CD14-positive monocyte (primary cell): ENCODE measurements around the gene IKZF3. TPM values are rescaled to one million over a fixed set of nuclear protein-coding genes. Genes with fewer than 3 reads are reported as not detected.

Experiments used
- DNase-seq, 3 donors: peaks; one replicate each; pipeline ENCODE4 v3.0.0-alpha.2; 2011 to 2022
- H2AFZ ChIP-seq: 2 replicates; pipeline ENCODE4 v1.6.0; 2012; ENCODE audit warnings: mild to moderate bottlenecking, low read depth, low read length, inconsistent platforms; ENCODE audit not compliant: insufficient read depth, poor library complexity, severe bottlenecking
- H3K27ac ChIP-seq, 2 donors: 1 replicate in 1 of 2; 2 replicates in 1 of 2; pipeline ENCODE4 v1.5.1; 2012 to 2013; ENCODE audit warnings: low read length in 2 of 2, control low read depth in 1 of 2, inconsistent platforms in 1 of 2, low read depth in 1 of 2, mild to moderate bottlenecking in 1 of 2
- H3K27me3 ChIP-seq, 2 donors: one replicate each; pipeline versions ENCODE4 v1.6.0 to v1.6.1; 2011 to 2013; ENCODE audit warnings: low read length in 2 of 2; ENCODE audit not compliant: control insufficient read depth in 2 of 2, insufficient read depth in 2 of 2
- H3K36me3 ChIP-seq, 2 donors: replicated peaks in 1 of 2; 1 replicate in 1 of 2; 2 replicates in 1 of 2; pipeline versions ENCODE4 v1.5.1 to v1.6.1; 2012 to 2013; ENCODE audit warnings: low read length in 2 of 2, control low read depth in 1 of 2, inconsistent platforms in 1 of 2, mild to moderate bottlenecking in 1 of 2; ENCODE audit not compliant: insufficient read depth in 2 of 2, control insufficient read depth in 1 of 2
- H3K4me1 ChIP-seq, 2 donors: 1 replicate in 1 of 2; 2 replicates in 1 of 2; pipeline versions ENCODE4 v1.5.1 to v1.6.1; 2012 to 2013; ENCODE audit warnings: low read length in 2 of 2, control low read depth in 1 of 2, inconsistent platforms in 1 of 2, mild to moderate bottlenecking in 1 of 2, moderate library complexity in 1 of 2; ENCODE audit not compliant: insufficient read depth in 2 of 2, control insufficient read depth in 1 of 2
- H3K4me2 ChIP-seq: replicated peaks from 2 replicates; pipeline ENCODE3; 2012; ENCODE audit warnings: low read length, moderate library complexity, mild to moderate bottlenecking; ENCODE audit not compliant: poor library complexity, severe bottlenecking; ENCODE audit errors: extremely low read depth
- H3K4me3 ChIP-seq, 3 experiments: fragments of 200-600 bp in 1 of 3; sonication (generic) in 1 of 3; replicated peaks in 1 of 3; 1 replicate in 2 of 3; 2 replicates in 1 of 3; pipeline ENCODE4 v1.5.1; 2011 to 2013; ENCODE audit warnings: low read length in 3 of 3, mild to moderate bottlenecking in 3 of 3, control low read depth in 2 of 3, low read depth in 2 of 3, inconsistent platforms in 1 of 3, moderate library complexity in 1 of 3
- H3K79me2 ChIP-seq: 2 replicates; pipeline ENCODE4 v1.6.0; 2012; ENCODE audit warnings: mild to moderate bottlenecking, control low read depth, inconsistent platforms, low read length, moderate library complexity; ENCODE audit not compliant: insufficient read depth
- H3K9ac ChIP-seq: 2 replicates; pipeline ENCODE4 v1.6.0; 2017; ENCODE audit warnings: low read length, mild to moderate bottlenecking; ENCODE audit not compliant: insufficient read depth, poor library complexity, severe bottlenecking
- H3K9me3 ChIP-seq, 2 donors: replicated peaks in 1 of 2; 1 replicate in 1 of 2; 2 replicates in 1 of 2; pipeline versions ENCODE4 v1.5.1 to v1.6.1; 2012 to 2013; ENCODE audit warnings: low read length in 2 of 2, control low read depth in 1 of 2; ENCODE audit not compliant: control insufficient read depth in 1 of 2, insufficient read depth in 1 of 2
- H4K20me1 ChIP-seq: 2 replicates; pipeline ENCODE4 v1.6.0; 2012; ENCODE audit warnings: mild to moderate bottlenecking, low read length, control low read depth, moderate library complexity; ENCODE audit not compliant: insufficient read depth
- H3K27ac Mint-ChIP-seq, 7 donors: one replicate each; pipeline ENCODE4 v1.8.0; 2020; ENCODE audit warnings: mild to moderate bottlenecking in 7 of 7, mixed read lengths in 7 of 7, moderate library complexity in 6 of 7, inconsistent platforms in 2 of 7
- H3K27me3 Mint-ChIP-seq, 3 donors: one replicate each; pipeline ENCODE4 v1.8.0; 2021 to 2022; ENCODE audit warnings: low read depth in 3 of 3, mild to moderate bottlenecking in 3 of 3, mixed read lengths in 3 of 3, moderate library complexity in 3 of 3, inconsistent platforms in 1 of 3
- H3K36me3 Mint-ChIP-seq, 2 donors: one replicate each; pipeline ENCODE4 v1.8.0; 2020; ENCODE audit warnings: mixed read lengths in 2 of 2, inconsistent platforms in 1 of 2, mild to moderate bottlenecking in 1 of 2
- H3K4me1 Mint-ChIP-seq: one replicate; pipeline ENCODE4 v1.8.0; 2020; ENCODE audit warnings: mild to moderate bottlenecking, mixed read lengths
- H3K4me3 Mint-ChIP-seq, 2 donors: one replicate each; pipeline ENCODE4 v1.8.0; 2020; ENCODE audit warnings: mild to moderate bottlenecking in 2 of 2, mixed read lengths in 2 of 2, moderate library complexity in 1 of 2
- H3K9me3 Mint-ChIP-seq, 7 donors: one replicate each; pipeline ENCODE4 v1.8.0; 2020 to 2022; ENCODE audit warnings: mixed read lengths in 7 of 7, mild to moderate bottlenecking in 6 of 7, moderate library complexity in 6 of 7, inconsistent platforms in 2 of 7
- CTCF ChIP-seq: fragments of 200-600 bp; IDR thresholded peaks from one replicate; pipeline ENCODE4 v1.8.0; 2022; ENCODE audit warnings: antibody characterized with exemption, mild to moderate bottlenecking
- WGBS: methylation state at CpG from one replicate; pipeline ENCODE4 v1.1.5; 2013; ENCODE audit warnings: missing lambda C conversion rate; ENCODE audit not compliant: insufficient coverage; 5-methylcytosine and 5-hydroxymethylcytosine counted together
- intact Hi-C, 2 donors: fragments of 100-400 bp; cut with micrococcal nuclease; formaldehyde crosslinking; loops; one replicate each; pipeline versions ENCODE4 v1.15.0 to v1.15.1; 2023
- polyA plus RNA-seq, 3 donors: library from polyadenylated mRNA; depleted of rRNA in 1 of 3; unstranded in 2 of 3; stranded (reverse) in 1 of 3; fragments of 300-500 nt in 2 of 3; fragments of >200 nt in 1 of 3; fragmentation: Illumina TruSeq in 2 of 3; gene quantifications; 1 replicate in 2 of 3; 2 replicates in 1 of 3; pipeline ENCODE4 v1.2.3, GENCODE V29; 2012 to 2021

Gene IKZF3
- polyA plus RNA-seq, 3 donors: 0.05 to 0.15 (median 0.05) TPM

- Histone ChIP-seq H3K27ac (no peak overlapping the region), H3K27me3 (peaks cover 33 to 57% of the 10 kb centered on the region in 2 donors), H3K4me1 (peaks cover 13 to 23% of the 10 kb centered on the region in 2 donors), H3K4me2 (no peak overlapping the region), H3K4me3 (no peak overlapping the region), H4K20me1 (no peaks in the 10 kb centered on the region), H3K9ac (no peak overlapping the region), H3K9me3 (no peaks in the 10 kb centered on the region), H2AFZ (no peak overlapping the region), H3K36me3 (no peaks in the 10 kb centered on the region), H3K79me2 (no peaks in the 10 kb centered on the region)
- DNase-seq: no peak
- Mint-ChIP-seq H3K4me3 (peak overlapping the region in 1 of 2 donors; percentile 70), H3K27ac (no peak overlapping the region), H3K9me3 (peaks cover 0 to 3% (median 0%) of the 10 kb centered on the region in 7 donors), H3K36me3 (no peaks in the 10 kb centered on the region), H3K27me3 (peaks cover 26 to 57% (median 26%) of the 10 kb centered on the region in 3 donors), H3K4me1 (peaks cover 32% of the 10 kb centered on the region)
- intact Hi-C loops: no loop called here
- TF ChIP-seq CTCF: no peak
- no CpG with 5 or more reads among the region's 2 CpGs for WGBS
Measured at GRCh38 chr17:39781861-39782213, 82.3 kb downstream of the IKZF3 start.

GRCh38 chr17:39781031-39781860, 82.9 kb downstream of the IKZF3 start:
- H3K27ac Mint-ChIP-seq: peak overlapping the region in 1 of 7 donors; percentile 57
- peaks cover 29 to 60% (median 30%) of the 10 kb centered on the region in 3 donors for H3K27me3 Mint-ChIP-seq
- no peaks in the 10 kb centered on the region for H3K36me3 Mint-ChIP-seq
- Histone ChIP-seq H3K27ac (no peak overlapping the region), H3K9me3 (no peaks in the 10 kb centered on the region), H4K20me1 (no peaks in the 10 kb centered on the region), H3K4me1 (peaks cover 13 to 23% of the 10 kb centered on the region in 2 donors), H3K36me3 (no peaks in the 10 kb centered on the region), H3K4me3 (no peak overlapping the region), H3K79me2 (no peaks in the 10 kb centered on the region), H2AFZ (no peak overlapping the region), H3K9ac (no peak overlapping the region), H3K4me2 (no peak overlapping the region), H3K27me3 (peaks cover 33 to 59% of the 10 kb centered on the region in 2 donors)
- intact Hi-C loops: no loop called here
- H3K4me1 Mint-ChIP-seq: peaks cover 32% of the 10 kb centered on the region
- 13% methylated on average over 2 of the region's 6 CpGs for WGBS
- no peak for TF ChIP-seq CTCF
- H3K4me3 Mint-ChIP-seq: peak overlapping the region in 1 of 2 donors; percentile 54
- no peak for DNase-seq
- peaks cover 0 to 3% (median 0%) of the 10 kb centered on the region in 7 donors for H3K9me3 Mint-ChIP-seq
